A549 (cell line): ENCODE results near the gene API5. TPM values are rescaled to one million over a fixed set of nuclear protein-coding genes. Genes with fewer than 3 reads are reported as not detected.
A peak's percentile ranks its signal among the peaks of the same experiment; 100 is the strongest.

Experiments
- ATAC-seq, 2 experiments: fragments of 200-7000 bp in 1 of 2; fragments of >200 bp in 1 of 2; cut with Nextera tagmentation in 1 of 2; cut with Tn5 transposase in 1 of 2; 3 replicates each; pipeline versions ENCODE4 v1.8.0 to v1.9.1; 2018 to 2020; ENCODE audit warnings: mild to moderate bottlenecking in 1 of 2, moderate library complexity in 1 of 2
- CTCF ChIA-PET: fragments of 300-600 bp; sonication (Branson Sonifier 250); formaldehyde crosslinking; extraction: SDS; loops from one replicate; lab custom pipeline; 2021; ENCODE audit warnings: antibody characterized with exemption, inconsistent platforms; lab: Yijun Ruan, JAX
- POLR2A ChIA-PET: fragments of 350-600 bp; formaldehyde crosslinking; extraction: SDS; loops from one replicate; lab custom pipeline; 2021; ENCODE audit warnings: antibody characterized with exemption, inconsistent platforms; lab: Yijun Ruan, JAX
- DNase-seq, 2 experiments: peaks; one replicate each; pipeline versions ENCODE4 v3.0.0 to v3.0.0-alpha.2; 2011 to 2016; ENCODE audit warnings: low read depth in 1 of 2, low spot score in 1 of 2
- FAIRE-seq: peaks from 2 replicates; lab custom pipeline; 2011; peaks lifted over from hg19 to GRCh38; lab: Jason Lieb, UNC
- H3K27ac ChIP-seq, 2 experiments: fragments of >200 bp; sonication (Bioruptor Twin); formaldehyde crosslinking; 3 replicates each; pipeline ENCODE4 v1.5.1; 2016 to 2017
- H3K4me1 ChIP-seq: fragments of >200 bp; sonication (Bioruptor Twin); formaldehyde crosslinking; 3 replicates; pipeline ENCODE4 v1.6.1; 2016
- H3K4me2 ChIP-seq: fragments of >200 bp; sonication (Bioruptor Twin); formaldehyde crosslinking; 3 replicates; pipeline ENCODE4 v1.6.1; 2016
- H3K4me3 ChIP-seq: fragments of >200 bp; sonication (Bioruptor Twin); formaldehyde crosslinking; 3 replicates; pipeline ENCODE4 v1.5.1; 2016
- H3K9me3 ChIP-seq: fragments of >200 bp; sonication (Bioruptor Twin); formaldehyde crosslinking; 3 replicates; pipeline ENCODE4 v1.6.1; 2016
- BCL3 ChIP-seq: fragments of >200 bp; sonication (Bioruptor Twin); formaldehyde crosslinking; IDR thresholded peaks from 3 replicates; pipeline ENCODE4 v1.6.1; 2016
- CHD2 ChIP-seq: fragments of 150-350 bp; IDR thresholded peaks from 2 replicates; pipeline ENCODE4 v1.6.1; 2014; ENCODE audit warnings: low read length; ENCODE audit not compliant: partially characterized antibody
- EHF ChIP-seq: fragments of 250-450 bp; sonication (Bioruptor Pico); IDR thresholded peaks from 2 replicates; pipeline ENCODE4 v1.5.0; 2020; ENCODE audit warnings: mild to moderate bottlenecking
- EHMT2 ChIP-seq: fragments of 200-600 bp; sonication (generic); IDR thresholded peaks from 2 replicates; pipeline ENCODE4 v1.6.1; 2016; ENCODE audit warnings: antibody characterized with exemption, low read depth, mild to moderate bottlenecking, moderate library complexity
- ESRRA ChIP-seq: fragments of 150-350 bp; IDR thresholded peaks from 2 replicates; pipeline ENCODE4 v1.6.1; 2014; ENCODE audit warnings: mild to moderate bottlenecking, low read length, borderline replicate concordance
- GATA3 ChIP-seq: IDR thresholded peaks from 2 replicates; pipeline ENCODE4 v1.6.1; 2012; ENCODE audit warnings: borderline replicate concordance
- HOXA7 ChIP-seq: fragments of 250-450 bp; sonication (Bioruptor Pico); IDR thresholded peaks from 2 replicates; pipeline ENCODE4 v1.5.0; 2020; ENCODE audit warnings: mild to moderate bottlenecking, moderate library complexity
- HOXB5 ChIP-seq: fragments of 250-450 bp; sonication (Bioruptor Pico); IDR thresholded peaks from 2 replicates; pipeline ENCODE4 v1.5.0; 2020; ENCODE audit warnings: mild to moderate bottlenecking, moderate library complexity
- JUNB ChIP-seq: fragments of >200 bp; sonication (Bioruptor Twin); formaldehyde crosslinking; IDR thresholded peaks from 2 replicates; pipeline ENCODE4 v1.6.1; 2016
- MAX ChIP-seq: IDR thresholded peaks from 2 replicates; pipeline ENCODE4 v1.6.1; 2012
- NR3C1 ChIP-seq: fragments of >200 bp; sonication (Bioruptor Twin); formaldehyde crosslinking; IDR thresholded peaks from 3 replicates; pipeline ENCODE4 v1.6.1; 2017
- POLR2A ChIP-seq: IDR thresholded peaks from 2 replicates; pipeline ENCODE4 v1.6.1; 2012; ENCODE audit warnings: mild to moderate bottlenecking, low read length
- RCOR1 ChIP-seq: fragments of 150-350 bp; IDR thresholded peaks from 2 replicates; pipeline ENCODE4 v1.6.1; 2014; ENCODE audit warnings: antibody characterized with exemption, low read length, low read depth
- REST ChIP-seq: fragments of 200-600 bp; sonication (generic); IDR thresholded peaks from 2 replicates; pipeline ENCODE4 v1.6.1; 2016; ENCODE audit warnings: antibody characterized with exemption, mild to moderate bottlenecking, moderate library complexity
- RFX5 ChIP-seq: fragments of 450-650 bp; IDR thresholded peaks from 2 replicates; pipeline ENCODE4 v1.7.1; 2014; ENCODE audit warnings: antibody characterized with exemption, mild to moderate bottlenecking, moderate library complexity
- WGBS: methylation state at CpG from one replicate; pipeline ENCODE4 v1.1.6; 2017; ENCODE audit errors: missing lambda C conversion rate; 5-methylcytosine and 5-hydroxymethylcytosine counted together
- polyA plus RNA-seq, 4 experiments: library from polyadenylated mRNA; depleted of rRNA in 3 of 4; stranded (reverse); fragments of >200 nt; fragmentation: RNase III in 1 of 4; extraction: RNeasy Plus Mini Kit Qiagen cat#74134 plus additional on column Dnase treatment in 1 of 4; gene quantifications; 2 replicates in 3 of 4; 3 replicates in 1 of 4; pipeline ENCODE4 v1.2.3, GENCODE V29; 2011 to 2017

API5 gene
- polyA plus RNA-seq, 2 of the 4 experiments (the other 2 are of a cell fraction), result 87.7 to 127 TPM

DNA sequence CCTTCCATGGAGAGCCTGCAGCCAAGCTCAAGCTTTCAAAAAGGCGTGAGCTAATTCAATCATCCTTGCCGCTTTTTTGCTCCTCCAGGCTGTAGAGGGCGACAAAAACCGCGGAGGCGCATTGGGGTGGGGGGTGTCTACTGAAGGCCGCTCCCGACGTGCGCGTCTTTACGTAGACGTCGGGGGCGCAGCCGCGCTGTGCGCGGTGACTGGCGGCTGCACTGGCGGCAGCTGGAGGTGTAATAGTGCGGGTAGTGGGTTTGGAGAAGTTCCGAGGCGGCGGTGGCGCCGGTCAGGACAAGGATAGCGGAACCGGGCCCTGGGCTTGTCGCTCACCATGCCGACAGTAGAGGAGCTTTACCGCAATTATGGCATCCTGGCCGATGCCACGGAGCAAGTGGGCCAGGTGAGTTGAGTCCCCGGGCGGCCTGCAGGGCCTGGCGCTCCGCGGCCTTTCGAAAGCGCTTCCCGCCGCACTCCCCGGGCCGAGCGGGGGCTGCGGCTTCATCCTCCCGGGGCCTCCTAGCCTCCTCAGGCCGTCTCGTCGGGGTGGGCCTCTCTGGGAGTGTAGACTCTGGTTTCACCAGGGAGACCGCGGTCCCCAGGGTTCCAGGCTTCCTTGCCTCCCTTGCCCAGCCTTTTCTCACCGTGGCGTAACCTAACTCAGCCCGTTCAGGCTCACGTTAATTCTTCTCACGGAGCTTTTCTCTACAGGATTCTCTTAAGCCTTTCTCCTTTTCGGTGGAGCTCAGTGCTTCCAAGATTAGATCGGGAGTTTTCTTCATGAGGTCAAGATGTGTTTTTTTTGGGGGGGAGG lies at the start of gene API5 (continued):
- no peak for TF ChIP-seq HOXB5 (CRISPR knock-in tag)

DNA sequence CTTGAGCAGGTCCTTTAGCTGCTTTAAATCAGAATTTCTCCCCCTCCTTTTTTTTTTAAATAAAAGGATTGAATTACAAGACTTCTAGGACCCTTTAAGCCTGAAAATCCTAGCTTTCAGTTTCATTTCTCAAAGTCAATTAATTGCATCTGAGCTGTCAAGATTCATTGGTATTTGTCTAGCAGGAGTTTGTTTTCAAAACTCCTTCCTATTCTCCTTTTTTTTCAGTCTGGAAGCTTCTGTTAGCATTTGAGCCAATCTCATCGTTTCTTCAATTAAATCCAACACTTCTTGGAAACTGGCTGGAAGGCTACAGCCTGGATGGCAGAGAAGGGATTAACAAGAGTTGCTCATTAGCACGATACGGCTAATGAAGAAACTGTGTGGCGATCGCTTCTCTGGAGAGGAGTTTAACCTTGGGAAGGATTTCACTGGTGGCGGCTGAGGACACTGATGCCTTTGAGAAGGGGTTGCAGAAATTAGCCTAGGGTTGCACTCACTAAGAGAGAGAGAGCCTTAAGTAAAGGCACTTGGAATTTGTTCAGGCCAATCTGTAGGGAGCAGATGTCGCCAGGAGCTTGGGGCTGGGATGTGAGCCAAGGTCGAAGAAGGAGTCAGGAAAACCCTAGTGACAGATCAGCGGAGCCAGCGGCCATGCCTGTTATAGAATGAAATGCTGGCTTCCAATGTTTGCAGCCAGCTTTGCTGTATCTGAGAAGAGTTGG lies 43.8 kb upstream of the API5 start:
- H3K27ac ChIP-seq, result no peak overlapping the region

GRCh38 chr11:43268786-43269185 lies 43.0 kb upstream of the API5 start:
- ATAC-seq, result peak in 1 of 2 experiments; percentile 44; a peak in 2 of 6 replicates
- no peak overlapping the region for H3K27ac ChIP-seq
- CTCF ChIA-PET, result interaction anchor here (1.0 to 1.6 kb wide), 2 partner anchors 9 to 18 kb away, joined by 3 read pairs; no protein-coding TSS in a partner anchor

More for the DNA sequence above, 43.8 kb upstream of the API5 start:
- no peak overlapping the region for H3K4me2 ChIP-seq
- ChIA-PET CTCF (interaction anchor here (1.4 to 2.3 kb wide), 3 partner anchors 10 to 1807 kb away, joined by 3 to 7 read pairs (median 5); no protein-coding TSS in a partner anchor), POLR2A (no interaction called here)
- no peak overlapping the region for H3K4me3 ChIP-seq
- H3K4me1 ChIP-seq, result no peaks in the 10 kb centered on the region
- DNase-seq (no peak), FAIRE-seq (no peak), ATAC-seq (no peak)
- H3K9me3 ChIP-seq, result no peaks in the 10 kb centered on the region
- TF ChIP-seq EHMT2, result no peak
- no peak for TF ChIP-seq HOXB5 (CRISPR knock-in tag)
- no peak for TF ChIP-seq EHF (CRISPR knock-in tag)
- TF ChIP-seq RCOR1, result no peak
- TF ChIP-seq RFX5, result no peak
- no peak for TF ChIP-seq JUNB
- WGBS, result 31% methylated on average over 10 of the region's 10 CpGs

More at GRCh38 chr11:43268786-43269185, 43.0 kb upstream of the API5 start:
- POLR2A ChIA-PET, result no interaction called here
- H3K4me3 ChIP-seq, result no peak overlapping the region
- FAIRE-seq (no peak), DNase-seq (no peak)
- no peaks in the 10 kb centered on the region for H3K9me3 ChIP-seq
- 4% methylated on average over 2 of the region's 2 CpGs for WGBS
- TF ChIP-seq POLR2A (no peak), MAX (no peak), GATA3 (no peak), HOXA7 (CRISPR knock-in tag) (no peak), ESRRA (no peak), NR3C1 (no peak), BCL3 (no peak), REST (no peak), CHD2 (no peak), HOXB5 (CRISPR knock-in tag) (no peak)
- H3K4me1 ChIP-seq, result no peaks in the 10 kb centered on the region
- H3K4me2 ChIP-seq, result no peak overlapping the region
